CD4-positive, alpha-beta T cell (primary cell): Measurements from ENCODE around the gene HLA-A. TPM values are rescaled to one million over a fixed set of nuclear protein-coding genes. Genes with fewer than 3 reads are reported as not detected.

Experiments used
- ATAC-seq: fragments of 200-7000 bp; cut with Tn5 transposase; one replicate; pipeline ENCODE4 v1.10.0; 2022; ENCODE audit warnings: mild to moderate bottlenecking; ENCODE audit not compliant: poor library complexity
- CTCF ChIA-PET: fragments of 350-600 bp; sonication (Branson Sonifier 250); formaldehyde crosslinking; loops from one replicate; lab custom pipeline; 2021; ENCODE audit warnings: antibody characterized with exemption, inconsistent platforms; lab: Charles Lee
- POLR2A ChIA-PET: fragments of 350-600 bp; sonication (Branson Sonifier 250); formaldehyde crosslinking; loops from one replicate; lab custom pipeline; 2021; ENCODE audit warnings: antibody characterized with exemption, inconsistent platforms; lab: Charles Lee
- DNase-seq, 14 experiments: peaks; one replicate each; pipeline ENCODE4 v3.0.0-alpha.2; 2013 to 2020; ENCODE audit warnings: mixed read lengths in 2 of 14
- H3K27ac ChIP-seq, 2 donors: one replicate each; pipeline versions ENCODE4 v1.5.1 to v1.7.0; 2013; ENCODE audit warnings: low read length in 2 of 2, low read depth in 1 of 2, mild to moderate bottlenecking in 1 of 2
- H3K27me3 ChIP-seq, 2 experiments: 1 replicate in 1 of 2; 2 replicates in 1 of 2; pipeline versions ENCODE4 v1.6.1 to v1.7.0; 2013; ENCODE audit warnings: low read length in 2 of 2, control low read depth in 1 of 2, mild to moderate bottlenecking in 1 of 2, moderate library complexity in 1 of 2; ENCODE audit not compliant: insufficient read depth in 2 of 2, control insufficient read depth in 1 of 2
- H3K36me3 ChIP-seq: one replicate; pipeline ENCODE4 v1.6.1; 2013; ENCODE audit warnings: low read length, control low read depth; ENCODE audit not compliant: insufficient read depth
- H3K4me1 ChIP-seq: one replicate; pipeline ENCODE4 v1.6.1; 2013; ENCODE audit warnings: low read length, control low read depth; ENCODE audit not compliant: insufficient read depth
- H3K4me3 ChIP-seq: one replicate; pipeline ENCODE4 v1.5.1; 2013; ENCODE audit warnings: mild to moderate bottlenecking, low read length, moderate library complexity
- H3K9me3 ChIP-seq, 2 experiments: 1 replicate in 1 of 2; 2 replicates in 1 of 2; pipeline versions ENCODE4 v1.6.1 to v1.7.0; 2013; ENCODE audit warnings: low read length in 2 of 2, mild to moderate bottlenecking in 2 of 2, control low read depth in 1 of 2, moderate library complexity in 1 of 2; ENCODE audit not compliant: control insufficient read depth in 1 of 2, insufficient read depth in 1 of 2
- H3K27ac Mint-ChIP-seq: one replicate; pipeline ENCODE4 v1.8.0; 2020; ENCODE audit warnings: mixed read lengths
- H3K27me3 Mint-ChIP-seq: one replicate; pipeline ENCODE4 v1.8.0; 2021; ENCODE audit warnings: mixed read lengths
- H3K36me3 Mint-ChIP-seq: one replicate; pipeline ENCODE4 v1.8.0; 2021; ENCODE audit warnings: low read depth, mixed read lengths
- H3K4me1 Mint-ChIP-seq: one replicate; pipeline ENCODE4 v1.8.0; 2021; ENCODE audit warnings: low read depth, mixed read lengths
- H3K4me3 Mint-ChIP-seq: one replicate; pipeline ENCODE4 v1.8.0; 2020; ENCODE audit warnings: mild to moderate bottlenecking, mixed read lengths
- H3K9me3 Mint-ChIP-seq: one replicate; pipeline ENCODE4 v1.8.0; 2020; ENCODE audit warnings: mixed read lengths
- CTCF ChIP-seq: fragments of 200-600 bp; IDR thresholded peaks from one replicate; pipeline ENCODE4 v1.8.0; 2022; ENCODE audit warnings: antibody characterized with exemption, mild to moderate bottlenecking
- intact Hi-C, 2 experiments: fragments of 100-400 bp; cut with DNase I in 1 of 2; cut with micrococcal nuclease in 1 of 2; formaldehyde crosslinking; loops; one replicate each; pipeline versions ENCODE4 v1.15.1 to v1.9.0; 2023 to 2025; cut with DNase I, micrococcal nuclease
- total RNA-seq, 174 experiments: library from RNA in 2 of 174; stranded (reverse) in 2 of 174; gene quantifications; one replicate each; pipeline ENCODE4 v1.2.3 and lab custom pipeline; 2021 to 2026

Gene HLA-A
- total RNA-seq, 2 experiments from 2014 or later, result 1,767 to 1,801 TPM

DNA sequence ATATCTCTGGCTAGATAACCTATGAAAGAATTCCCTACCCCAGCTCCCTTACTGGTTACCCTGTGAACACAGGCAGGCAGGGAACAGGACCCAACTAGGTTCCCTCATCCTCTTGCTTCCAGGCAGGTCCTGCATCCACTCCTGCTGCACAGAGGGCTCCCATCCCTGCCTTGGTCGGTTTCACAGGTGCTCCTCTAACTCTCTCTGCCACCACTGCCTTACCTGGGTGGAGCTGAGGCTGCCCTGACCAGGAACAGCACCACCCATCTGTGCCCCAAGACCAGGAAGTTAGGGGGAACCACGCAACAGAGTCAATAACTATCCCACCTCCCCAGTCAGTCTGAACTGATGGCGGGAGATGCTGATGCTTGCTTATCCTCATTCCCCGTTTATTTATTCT is 37.0 kb upstream of the HLA-A start:
- peaks cover 15% of the 10 kb centered on the region for H3K27me3 Mint-ChIP-seq
- H3K27ac ChIP-seq, result no peak overlapping the region
- POLR2A ChIA-PET, result no interaction called here
- H3K4me3 Mint-ChIP-seq, result no peak overlapping the region
- ATAC-seq (no peak), DNase-seq (no peak)
- H3K4me3 ChIP-seq, result no peak overlapping the region
- no peaks in the 10 kb centered on the region for H3K9me3 ChIP-seq
- H3K4me1 Mint-ChIP-seq, result no peaks in the 10 kb centered on the region
- no peaks in the 10 kb centered on the region for H3K4me1 ChIP-seq
- intact Hi-C loops, result loop anchor here in 1 of 2 experiments (5.0 kb wide), 1 partner anchor 33 kb away; no protein-coding TSS in a partner anchor
- no peak for TF ChIP-seq CTCF
- no peak overlapping the region for H3K27ac Mint-ChIP-seq
- no peaks in the 10 kb centered on the region for H3K36me3 Mint-ChIP-seq
- no peaks in the 10 kb centered on the region for H3K9me3 Mint-ChIP-seq
- H3K27me3 ChIP-seq, result no peaks in the 10 kb centered on the region
- no peaks in the 10 kb centered on the region for H3K36me3 ChIP-seq
- CTCF ChIA-PET, result no interaction called here

DNA sequence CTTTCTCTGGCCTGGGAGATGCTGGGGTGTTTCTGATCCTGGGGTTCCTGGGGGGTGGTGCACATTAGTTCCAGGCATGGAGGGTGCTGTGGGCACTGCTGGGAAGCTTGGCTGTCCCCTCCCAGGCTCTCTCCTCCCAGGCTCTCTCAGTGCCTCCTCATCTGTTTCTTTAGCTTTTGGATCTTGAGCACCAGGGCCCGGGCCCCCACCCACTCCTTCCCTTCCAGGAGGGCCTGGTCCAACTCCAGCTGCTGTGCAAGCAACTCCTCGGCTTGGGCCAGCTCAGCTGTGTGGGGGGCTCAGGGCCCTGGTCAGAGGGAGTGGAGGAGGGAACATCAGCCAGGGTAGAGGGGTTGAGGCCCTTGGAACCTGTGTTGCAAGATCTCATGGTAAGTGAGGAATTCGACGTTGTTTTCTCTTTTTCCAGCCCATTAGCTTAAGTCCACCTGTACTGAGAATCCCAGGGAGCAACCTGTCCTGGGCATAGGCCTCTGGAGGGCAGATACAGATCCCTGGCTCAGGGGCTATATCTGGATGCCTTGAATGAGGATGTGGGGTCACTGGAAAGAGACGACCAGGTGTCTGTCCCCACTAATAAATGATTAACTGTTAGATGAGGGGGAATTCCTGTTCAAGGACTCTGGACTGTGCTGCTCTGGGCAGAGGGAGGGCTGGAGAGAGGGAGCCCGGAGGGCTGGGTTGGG is 34.5 kb upstream of the HLA-A start:
- no peaks in the 10 kb centered on the region for H3K36me3 Mint-ChIP-seq
- H3K9me3 Mint-ChIP-seq, result no peaks in the 10 kb centered on the region
- H3K4me1 ChIP-seq, result no peaks in the 10 kb centered on the region
- ChIA-PET CTCF (no interaction called here), POLR2A (no interaction called here)
- no peaks in the 10 kb centered on the region for H3K27me3 ChIP-seq
- DNase-seq (no peak), ATAC-seq (no peak)
- H3K27ac Mint-ChIP-seq, result no peak overlapping the region
- peaks cover 29% of the 10 kb centered on the region for H3K27me3 Mint-ChIP-seq
- H3K4me3 ChIP-seq, result no peak overlapping the region
- no peak overlapping the region for H3K27ac ChIP-seq
- intact Hi-C loops, result loop anchor here in 1 of 2 experiments (5.0 kb wide), 1 partner anchor 35 kb away; no protein-coding TSS in a partner anchor
- TF ChIP-seq CTCF, result no peak
- no peaks in the 10 kb centered on the region for H3K4me1 Mint-ChIP-seq
- H3K4me3 Mint-ChIP-seq, result no peak overlapping the region
- no peaks in the 10 kb centered on the region for H3K36me3 ChIP-seq
- H3K9me3 ChIP-seq, result no peaks in the 10 kb centered on the region

DNA sequence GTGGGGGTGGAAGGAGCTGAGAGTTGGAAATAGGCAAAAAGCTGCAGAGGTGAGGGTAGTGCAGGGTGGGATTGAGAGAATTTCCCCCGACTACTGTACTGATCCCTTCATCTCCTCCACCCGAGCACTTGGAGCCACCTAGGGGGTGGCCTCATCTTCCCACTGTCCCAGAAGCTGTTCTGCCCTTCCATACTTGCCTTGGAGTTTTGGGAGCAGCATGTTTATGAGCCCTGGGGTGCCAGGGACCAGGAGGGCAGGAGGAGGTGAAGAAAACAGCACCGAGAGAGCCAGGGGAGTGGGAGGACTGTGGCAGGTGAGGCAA is 34.0 kb upstream of the HLA-A start:
- Mint-ChIP-seq H3K9me3 (no peaks in the 10 kb centered on the region), H3K27ac (no peak overlapping the region), H3K4me3 (no peak overlapping the region), H3K4me1 (no peaks in the 10 kb centered on the region), H3K27me3 (peaks cover 29% of the 10 kb centered on the region), H3K36me3 (no peaks in the 10 kb centered on the region)
- no peak for DNase-seq
- CTCF ChIA-PET, result no interaction called here
- Histone ChIP-seq H3K27me3 (no peaks in the 10 kb centered on the region), H3K36me3 (no peaks in the 10 kb centered on the region), H3K27ac (no peak overlapping the region), H3K4me1 (no peaks in the 10 kb centered on the region), H3K4me3 (no peak overlapping the region), H3K9me3 (no peaks in the 10 kb centered on the region)
- TF ChIP-seq CTCF, result no peak
- intact Hi-C loops, result loop anchor here in 1 of 2 experiments (5.0 kb wide), 1 partner anchor 36 kb away; no protein-coding TSS in a partner anchor
- ATAC-seq, result no peak
- POLR2A ChIA-PET, result no interaction called here
